ENCODE data around the gene CCR5. TPM values are rescaled to one million over a fixed set of nuclear protein-coding genes. Genes with fewer than 3 reads are reported as not detected.

The CCR5 gene
- total RNA-seq, 4 donors from 2014 or later, result 0.16 to 5.2 (median 0.78) TPM

DNA sequence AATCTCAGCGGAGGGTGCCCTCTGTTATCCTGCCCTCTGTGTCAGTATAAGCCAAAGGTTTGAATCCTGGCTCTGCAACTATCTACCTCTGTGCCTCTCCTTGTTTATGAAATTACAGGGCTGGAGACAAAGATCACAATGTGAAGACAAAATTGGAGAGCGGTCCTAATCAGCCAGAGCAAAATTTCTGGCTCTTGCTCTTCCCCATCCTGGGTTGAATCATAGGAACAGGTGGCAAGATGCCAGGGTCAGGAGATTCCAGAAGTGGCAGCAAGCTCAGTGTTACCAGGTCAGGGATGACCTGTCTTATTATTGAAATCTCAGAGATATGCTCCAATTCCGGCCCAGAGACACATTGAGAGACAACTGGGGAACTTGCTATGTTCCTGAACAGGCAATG is 19.1 kb upstream of the CCR5 start:
- TF ChIP-seq, protein P1, sequence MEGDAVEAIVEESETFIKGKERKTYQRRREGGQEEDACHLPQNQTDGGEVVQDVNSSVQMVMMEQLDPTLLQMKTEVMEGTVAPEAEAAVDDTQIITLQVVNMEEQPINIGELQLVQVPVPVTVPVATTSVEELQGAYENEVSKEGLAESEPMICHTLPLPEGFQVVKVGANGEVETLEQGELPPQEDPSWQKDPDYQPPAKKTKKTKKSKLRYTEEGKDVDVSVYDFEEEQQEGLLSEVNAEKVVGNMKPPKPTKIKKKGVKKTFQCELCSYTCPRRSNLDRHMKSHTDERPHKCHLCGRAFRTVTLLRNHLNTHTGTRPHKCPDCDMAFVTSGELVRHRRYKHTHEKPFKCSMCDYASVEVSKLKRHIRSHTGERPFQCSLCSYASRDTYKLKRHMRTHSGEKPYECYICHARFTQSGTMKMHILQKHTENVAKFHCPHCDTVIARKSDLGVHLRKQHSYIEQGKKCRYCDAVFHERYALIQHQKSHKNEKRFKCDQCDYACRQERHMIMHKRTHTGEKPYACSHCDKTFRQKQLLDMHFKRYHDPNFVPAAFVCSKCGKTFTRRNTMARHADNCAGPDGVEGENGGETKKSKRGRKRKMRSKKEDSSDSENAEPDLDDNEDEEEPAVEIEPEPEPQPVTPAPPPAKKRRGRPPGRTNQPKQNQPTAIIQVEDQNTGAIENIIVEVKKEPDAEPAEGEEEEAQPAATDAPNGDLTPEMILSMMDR (IDR thresholded peaks at IDR 0.05), result no peak
- DNase-seq (ENCODE audit: low spot score) (no peak), ATAC-seq (ENCODE audit: low FRiP score) (no peak)

DNA sequence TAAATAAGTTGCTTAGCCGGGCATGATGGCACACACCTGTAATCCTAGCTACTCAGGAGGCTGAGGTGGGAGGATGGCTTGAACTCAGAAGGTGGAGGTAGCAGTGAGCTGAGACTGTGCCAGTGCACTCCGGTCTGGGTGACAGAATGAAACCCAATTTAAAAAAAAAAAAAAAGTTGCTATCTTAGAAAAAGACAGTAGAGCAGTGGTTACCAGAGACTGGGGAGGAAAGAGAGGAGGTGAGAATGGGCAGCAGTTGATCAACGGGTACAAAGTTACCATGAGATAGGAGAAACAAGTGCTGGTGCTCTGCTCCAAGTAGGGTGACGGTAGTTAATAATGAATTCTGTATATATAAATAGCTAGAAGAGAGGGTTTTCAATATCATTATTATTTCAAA is 17.7 kb upstream of the CCR5 start:
- no peak for ATAC-seq (ENCODE audit: low FRiP score)
- TF ChIP-seq, protein P1 (IDR thresholded peaks at IDR 0.05), result no peak
- DNase-seq (ENCODE audit: low spot score), result no peak

DNA sequence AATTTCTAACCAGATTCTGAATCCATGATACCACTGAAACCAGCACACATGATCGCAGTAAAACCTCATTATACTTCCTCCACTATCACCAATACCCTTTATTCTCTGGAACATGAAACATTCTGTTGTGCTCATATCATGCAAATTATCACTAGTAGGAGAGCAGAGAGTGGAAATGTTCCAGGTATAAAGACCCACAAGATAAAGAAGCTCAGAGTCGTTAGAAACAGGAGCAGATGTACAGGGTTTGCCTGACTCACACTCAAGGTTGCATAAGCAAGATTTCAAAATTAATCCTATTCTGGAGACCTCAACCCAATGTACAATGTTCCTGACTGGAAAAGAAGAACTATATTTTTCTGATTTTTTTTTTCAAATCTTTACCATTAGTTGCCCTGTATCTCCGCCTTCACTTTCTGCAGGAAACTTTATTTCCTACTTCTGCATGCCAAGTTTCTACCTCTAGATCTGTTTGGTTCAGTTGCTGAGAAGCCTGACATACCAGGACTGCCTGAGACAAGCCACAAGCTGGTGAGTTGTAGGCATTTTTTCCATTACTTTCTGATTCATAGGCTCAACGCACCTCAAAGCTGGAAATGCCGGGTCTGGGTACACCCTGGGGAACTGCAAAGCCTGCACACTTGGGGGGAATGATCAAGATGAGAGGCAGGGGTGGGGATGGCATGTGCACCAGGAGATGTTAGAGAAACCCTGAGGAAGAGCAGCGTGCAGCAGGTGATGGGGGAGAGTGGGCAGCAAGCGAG is 16.9 kb upstream of the CCR5 start, which contains the start of gene CCR2:
CCR2 (plus strand) TSS at position 465 of the 764 bp plus-strand sequence. CDS start 3,417 bp downstream, outside the sequence.
- TF ChIP-seq, protein P1 (IDR thresholded peaks at IDR 0.05), result no peak
- ATAC-seq (ENCODE audit: low FRiP score) (peak; percentile 50), DNase-seq (ENCODE audit: low spot score) (no peak)

DNA sequence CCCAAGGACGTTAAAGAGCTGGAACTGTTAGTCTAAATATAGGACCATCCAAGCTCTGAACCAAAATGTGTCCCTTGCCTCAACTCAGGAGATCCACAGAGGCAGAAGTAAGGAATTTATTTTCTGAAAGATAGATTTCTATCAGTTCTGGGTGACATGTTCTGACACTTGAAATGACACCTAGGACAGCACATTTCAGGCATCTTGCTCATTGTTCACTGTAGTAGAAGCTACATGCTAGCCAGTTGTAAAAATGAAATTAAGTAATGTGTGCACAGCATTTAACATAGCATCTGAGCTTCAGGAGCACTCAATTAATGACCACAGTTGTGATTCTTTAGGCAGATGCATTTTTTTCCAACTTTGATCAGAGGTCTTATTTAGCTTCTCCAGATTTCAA is 16.3 kb upstream of the CCR5 start:
- DNase-seq (ENCODE audit: low spot score) (no peak), ATAC-seq (ENCODE audit: low FRiP score) (no peak)
- TF ChIP-seq, protein P1 (IDR thresholded peaks at IDR 0.05), result no peak

DNA sequence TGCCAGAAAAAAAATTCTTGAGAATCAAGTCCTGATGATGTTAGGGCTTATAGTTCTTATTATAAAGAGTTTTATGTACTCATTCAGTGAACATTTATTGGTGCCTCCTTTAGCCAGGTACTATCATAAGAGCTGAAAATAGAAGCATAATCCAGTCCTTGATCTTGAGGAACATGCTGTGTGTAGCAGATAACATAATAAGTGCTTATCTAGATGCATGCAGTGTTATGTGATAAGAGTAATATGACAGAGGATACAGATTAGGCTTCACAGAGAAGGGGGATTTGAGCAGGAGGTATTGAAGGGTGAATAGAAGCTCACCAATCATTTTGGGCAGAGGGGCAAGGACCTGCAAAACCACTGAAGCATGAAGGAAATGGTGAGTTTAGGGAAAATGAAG is 15.8 kb upstream of the CCR5 start:
- no peak for DNase-seq (ENCODE audit: low spot score)
- TF ChIP-seq, protein P1 (IDR thresholded peaks at IDR 0.05), result no peak
- ATAC-seq (ENCODE audit: low FRiP score), result no peak

DNA sequence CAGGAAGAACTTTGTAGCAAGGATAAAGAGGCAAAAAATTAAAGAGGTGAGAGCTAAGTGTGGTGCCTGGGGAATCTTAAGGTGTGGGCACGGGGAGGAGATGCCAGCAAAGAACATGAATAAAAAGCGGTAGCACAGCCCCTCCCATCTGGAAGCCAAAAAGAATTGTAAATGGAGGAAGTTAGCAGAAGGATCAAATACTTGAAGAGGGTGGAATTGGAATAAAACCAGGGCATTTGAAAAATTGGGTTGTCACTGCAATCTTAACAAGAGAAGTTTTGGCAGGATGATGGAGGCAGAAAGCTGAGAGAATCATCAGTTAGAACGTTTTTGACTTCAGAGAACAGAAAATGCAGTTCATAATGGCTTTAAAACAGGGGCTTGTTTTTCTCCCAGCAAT is 14.5 kb upstream of the CCR5 start:
- no peak for ATAC-seq (ENCODE audit: low FRiP score)
- no peak for DNase-seq (ENCODE audit: low spot score)
- TF ChIP-seq, protein P1 (IDR thresholded peaks at IDR 0.05), result no peak

DNA sequence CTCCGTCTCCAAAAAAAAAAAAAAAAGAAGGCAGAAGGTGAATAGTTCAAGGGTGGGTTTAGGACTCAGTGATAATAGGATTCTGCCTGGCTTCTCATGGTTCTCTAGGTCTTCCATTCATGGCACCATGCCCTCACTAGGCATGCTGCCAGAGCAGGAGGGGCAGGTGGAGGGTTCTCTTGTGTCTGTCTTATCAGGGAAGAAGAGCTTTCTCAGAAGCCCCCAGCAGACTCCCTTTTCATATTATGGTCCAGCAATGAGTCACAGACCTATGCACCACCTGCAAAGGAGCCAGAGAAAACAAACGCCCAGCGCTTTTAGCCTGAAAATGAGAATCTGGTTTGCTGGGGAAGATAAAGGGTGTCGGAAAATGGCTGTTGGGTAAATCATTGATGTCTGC is 13.8 kb upstream of the CCR5 start:
- TF ChIP-seq, protein P1 (IDR thresholded peaks at IDR 0.05), result no peak
- DNase-seq (ENCODE audit: low spot score) (no peak), ATAC-seq (ENCODE audit: low FRiP score) (no peak)
